Measurements from ENCODE around the gene FAM171A1. TPM values are rescaled to one million over a fixed set of nuclear protein-coding genes. Genes with fewer than 3 reads are reported as not detected.

The FAM171A1 gene
- total RNA-seq: 41.9 and 47.4 TPM in 2 replicates

GRCh38 chr10:15370856-15371701, at the start of gene FAM171A1:
Gene FAM171A1 (minus strand): TSS chr10:15371289. CDS start chr10:15371052, 237 bp downstream.

GRCh38 chr10:15168291-15168785, 202.8 kb downstream of the FAM171A1 start, which contains the start of gene NMT2:
Gene NMT2 (minus strand): TSS chr10:15168693. CDS start chr10:15168612, 81 bp downstream.

Other genes starting within 250 kb of the FAM171A1 start
- 23.5 and 43.0 TPM in 2 replicates for gene NMT2, start 202.6 kb downstream of the FAM171A1 start, total RNA-seq

Data from dermis lymphatic vessel endothelial cell (primary cell).